Measurements from ENCODE around the gene CD14.
"Not testable (repeated sequence)": the region's sequence is repeated elsewhere in the genome, so short reads cannot be mapped to it uniquely, and the experiment has no call there.

Gene CD14

GRCh38 chr5:140595538-140596300 is 37.3 kb downstream of the CD14 start:
- DNase-seq (ENCODE audit: low read depth) = no peak
- no peak for TF ChIP-seq CTCF (conservative IDR thresholded peaks at IDR 0.05; ENCODE audit: low read depth, low read length)
- no peak overlapping the region for H3K4me3 ChIP-seq (ENCODE audit: low read depth, low read length)

GRCh38 chr5:140594169-140594568 is 38.8 kb downstream of the CD14 start:
- no peak for TF ChIP-seq CTCF (conservative IDR thresholded peaks at IDR 0.05; ENCODE audit: low read depth, low read length)
- H3K4me3 ChIP-seq (ENCODE audit: low read depth, low read length) = no peak overlapping the region
- DNase-seq (ENCODE audit: low read depth) = no peak

- DNase-seq (ENCODE audit: low read depth) = not testable (repeated sequence)
Observed at GRCh38 chr5:140593070-140593469, 39.9 kb downstream of the CD14 start.

GRCh38 chr5:140591747-140592372 is 41.1 kb downstream of the CD14 start:
- no peak overlapping the region for H3K4me3 ChIP-seq (ENCODE audit: low read depth, low read length)
- peak; percentile 65 for DNase-seq (ENCODE audit: low read depth)
- no peak for TF ChIP-seq CTCF (conservative IDR thresholded peaks at IDR 0.05; ENCODE audit: low read depth, low read length)

More at GRCh38 chr5:140593070-140593469, 39.9 kb downstream of the CD14 start:
- not testable (repeated sequence) for H3K4me3 ChIP-seq (ENCODE audit: low read depth, low read length)

GRCh38 chr5:140590861-140591260 is 42.1 kb downstream of the CD14 start:
- no peak for DNase-seq (ENCODE audit: low read depth)
- no peak overlapping the region for H3K4me3 ChIP-seq (ENCODE audit: low read depth, low read length)
- TF ChIP-seq CTCF (conservative IDR thresholded peaks at IDR 0.05; ENCODE audit: low read depth, low read length) = no peak

GRCh38 chr5:140588311-140589070 is 44.5 kb downstream of the CD14 start:
- DNase-seq (ENCODE audit: low read depth) = peak; percentile 30
- TF ChIP-seq CTCF (conservative IDR thresholded peaks at IDR 0.05; ENCODE audit: low read depth, low read length) = no peak
- no peak overlapping the region for H3K4me3 ChIP-seq (ENCODE audit: low read depth, low read length)

- no peak for DNase-seq (ENCODE audit: low read depth)
- no peak for TF ChIP-seq CTCF (conservative IDR thresholded peaks at IDR 0.05; ENCODE audit: low read depth, low read length)
Observed at GRCh38 chr5:140587495-140587894, 45.5 kb downstream of the CD14 start.

More at GRCh38 chr5:140587495-140587894, 45.5 kb downstream of the CD14 start:
- no peak overlapping the region for H3K4me3 ChIP-seq (ENCODE audit: low read depth, low read length)
